Fibroblast of the aortic adventitia (primary cell): ENCODE results near the gene DEFB112. TPM values are rescaled to one million over a fixed set of nuclear protein-coding genes. Genes with fewer than 3 reads are reported as not detected.
A peak's percentile ranks its signal among the peaks of the same experiment; 100 is the strongest.

ENCODE experiments used
- DNase-seq: peaks from one replicate; pipeline ENCODE4 v3.0.0-alpha.2; 2010; ENCODE audit warnings: low read depth
- H3K4me3 ChIP-seq: 2 replicates; pipeline ENCODE4 v1.5.1; 2011; ENCODE audit warnings: low read depth, mild to moderate bottlenecking, control low read depth, low read length, moderate library complexity
- total RNA-seq: library from RNA; depleted of rRNA; stranded (reverse); fragments of >200 nt; gene quantifications from 2 replicates; pipeline ENCODE4 v1.2.3, GENCODE V29; 2012; ENCODE audit warnings: low replicate concordance
- TF ChIP-seq, protein P1 (sequence below): IDR thresholded peaks from 2 replicates; pipeline ENCODE4 v1.5.1; 2011; ENCODE audit warnings: mild to moderate bottlenecking, low read length, control low read depth, inconsistent platforms; ENCODE audit not compliant: insufficient read depth

DEFB112 gene
- total RNA-seq, 1 donor, result not detected

DNA sequence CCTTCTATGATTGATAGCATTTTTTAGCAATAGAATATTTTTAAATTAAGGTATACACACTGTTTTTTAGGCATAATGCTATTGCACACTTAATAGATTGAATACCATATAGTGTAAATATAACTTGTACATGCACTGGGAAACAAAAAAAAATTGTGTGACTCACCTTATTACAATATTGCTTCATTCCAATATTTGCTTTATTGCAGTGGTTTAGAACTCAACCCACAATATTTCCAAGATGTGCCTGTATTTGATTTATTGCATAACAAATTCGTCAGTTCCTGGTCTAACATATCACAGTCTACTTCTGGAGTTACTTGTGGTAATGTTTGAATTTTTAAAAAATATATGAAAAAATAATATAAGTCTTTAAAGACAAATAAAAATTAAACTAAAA lies 41.9 kb upstream of the DEFB112 start:
- no peak for DNase-seq
- TF ChIP-seq, protein P1, sequence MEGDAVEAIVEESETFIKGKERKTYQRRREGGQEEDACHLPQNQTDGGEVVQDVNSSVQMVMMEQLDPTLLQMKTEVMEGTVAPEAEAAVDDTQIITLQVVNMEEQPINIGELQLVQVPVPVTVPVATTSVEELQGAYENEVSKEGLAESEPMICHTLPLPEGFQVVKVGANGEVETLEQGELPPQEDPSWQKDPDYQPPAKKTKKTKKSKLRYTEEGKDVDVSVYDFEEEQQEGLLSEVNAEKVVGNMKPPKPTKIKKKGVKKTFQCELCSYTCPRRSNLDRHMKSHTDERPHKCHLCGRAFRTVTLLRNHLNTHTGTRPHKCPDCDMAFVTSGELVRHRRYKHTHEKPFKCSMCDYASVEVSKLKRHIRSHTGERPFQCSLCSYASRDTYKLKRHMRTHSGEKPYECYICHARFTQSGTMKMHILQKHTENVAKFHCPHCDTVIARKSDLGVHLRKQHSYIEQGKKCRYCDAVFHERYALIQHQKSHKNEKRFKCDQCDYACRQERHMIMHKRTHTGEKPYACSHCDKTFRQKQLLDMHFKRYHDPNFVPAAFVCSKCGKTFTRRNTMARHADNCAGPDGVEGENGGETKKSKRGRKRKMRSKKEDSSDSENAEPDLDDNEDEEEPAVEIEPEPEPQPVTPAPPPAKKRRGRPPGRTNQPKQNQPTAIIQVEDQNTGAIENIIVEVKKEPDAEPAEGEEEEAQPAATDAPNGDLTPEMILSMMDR, result no peak
- no peak overlapping the region for H3K4me3 ChIP-seq

DNA sequence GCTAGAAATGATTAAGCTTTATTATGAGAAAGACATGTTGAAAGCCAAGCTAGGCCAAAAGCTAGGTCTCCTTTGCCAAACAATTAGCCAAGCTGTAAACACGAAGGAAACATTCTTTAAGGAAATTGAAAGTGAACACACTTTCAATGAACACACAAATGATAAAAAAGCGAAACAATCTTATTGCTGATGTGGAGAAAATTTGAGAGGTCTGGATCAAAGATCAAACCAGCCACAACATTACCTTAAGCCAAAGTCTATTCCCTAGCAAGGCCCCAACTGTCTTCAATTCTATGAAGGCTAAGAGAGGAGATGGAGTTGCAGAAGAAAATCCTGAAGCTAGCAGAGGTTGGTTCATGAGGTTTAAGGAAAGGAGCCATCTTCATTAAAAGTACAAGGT lies 40.2 kb upstream of the DEFB112 start:
- DNase-seq, result no peak
- no peak overlapping the region for H3K4me3 ChIP-seq
- TF ChIP-seq, protein P1, result no peak

DNA sequence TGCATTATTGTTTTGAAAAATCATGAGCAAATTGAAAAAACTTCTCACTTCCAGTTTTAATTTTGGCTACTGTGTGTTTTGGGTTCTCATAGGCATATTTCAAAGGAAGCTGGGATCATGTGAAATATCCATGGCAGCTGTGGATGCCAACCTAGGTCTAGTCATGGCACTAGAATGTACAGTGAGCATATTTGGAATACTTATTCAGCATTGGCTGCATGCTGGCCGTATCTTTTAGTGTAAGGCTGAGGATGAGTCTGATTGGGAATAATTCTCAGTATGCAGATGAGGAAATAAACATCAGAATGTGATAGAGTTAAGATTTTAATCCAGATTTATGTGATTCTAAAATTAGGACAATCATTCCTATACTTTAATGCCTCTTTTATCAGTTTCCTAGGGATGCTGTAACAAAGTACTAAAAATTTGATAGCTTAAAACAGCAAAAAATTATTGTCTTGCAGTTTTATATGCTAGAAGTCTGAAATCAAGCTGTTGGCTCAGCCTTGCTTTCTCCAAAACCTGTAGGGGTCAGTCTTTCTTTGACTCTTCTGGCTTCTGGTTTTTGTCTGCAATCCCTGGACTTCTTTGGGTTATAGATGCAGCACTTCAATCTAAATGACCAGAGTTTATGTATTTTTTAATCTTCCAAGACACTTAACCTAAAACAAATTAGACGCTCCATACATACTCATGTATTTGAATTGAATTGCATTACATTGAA lies 37.7 kb upstream of the DEFB112 start:
- TF ChIP-seq, protein P1, result no peak
- no peak overlapping the region for H3K4me3 ChIP-seq
- DNase-seq, result peak; percentile 8

DNA sequence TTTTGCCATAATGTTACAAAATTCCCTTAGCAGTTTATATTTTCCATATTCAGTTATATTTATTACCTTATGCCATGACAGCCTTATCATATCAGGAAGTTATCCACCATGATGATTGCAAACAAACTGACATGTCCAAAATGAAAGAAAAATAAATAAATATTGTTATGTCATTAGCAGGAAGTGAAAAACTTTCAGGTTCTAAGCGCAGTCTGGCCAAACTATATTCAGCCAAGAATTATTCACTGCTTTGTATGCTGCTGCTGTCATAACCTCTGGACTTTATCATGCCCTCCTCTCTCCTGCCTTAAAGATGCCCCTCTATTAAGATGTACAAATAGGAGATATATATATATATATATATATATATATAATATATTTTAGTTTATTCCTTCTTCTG lies 27.7 kb upstream of the DEFB112 start:
- no peak overlapping the region for H3K4me3 ChIP-seq
- TF ChIP-seq, protein P1, result no peak

DNA sequence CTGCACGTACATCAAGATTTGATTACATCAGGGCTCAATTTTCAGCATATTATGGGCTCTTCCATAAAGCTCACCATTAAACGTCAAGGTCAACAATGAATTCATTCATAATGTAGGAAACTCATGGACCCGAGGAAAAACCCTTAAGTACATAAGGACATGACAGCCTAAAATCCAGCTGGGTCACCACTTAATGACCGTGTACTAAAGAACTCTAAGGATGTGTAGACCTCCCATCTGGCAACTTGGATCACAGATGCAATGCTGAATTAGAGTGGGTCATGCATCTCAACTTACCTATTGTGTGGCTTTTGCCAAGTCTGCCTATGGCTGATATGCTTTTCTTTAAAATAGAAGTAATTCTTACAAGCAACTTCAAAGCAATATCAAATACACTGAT lies 26.7 kb upstream of the DEFB112 start:
- H3K4me3 ChIP-seq, result no peak overlapping the region
- DNase-seq, result no peak
- TF ChIP-seq, protein P1, result no peak

More for the DNA sequence above, 27.7 kb upstream of the DEFB112 start:
- DNase-seq, result no peak

DNA sequence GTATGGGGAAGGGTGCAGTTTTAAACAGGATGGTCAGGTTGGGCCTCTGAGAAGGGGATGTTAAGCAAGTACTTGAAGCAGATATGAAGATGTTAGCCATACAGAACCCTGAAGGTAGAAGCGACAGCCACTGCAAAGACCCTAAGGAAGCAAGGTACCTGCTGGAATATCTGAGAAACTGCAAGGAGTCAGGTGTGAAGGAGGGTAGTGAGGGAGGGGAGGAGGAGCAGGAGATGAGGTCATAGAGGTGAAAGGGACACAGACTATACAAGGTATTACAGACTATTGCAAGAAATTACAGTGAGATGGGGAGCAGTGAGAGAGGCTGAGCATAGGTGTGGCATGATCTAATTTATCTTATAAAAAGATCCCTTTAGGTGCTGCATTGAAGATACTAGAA lies 22.2 kb upstream of the DEFB112 start:
- no peak overlapping the region for H3K4me3 ChIP-seq
- no peak for DNase-seq
- TF ChIP-seq, protein P1, result no peak

DNA sequence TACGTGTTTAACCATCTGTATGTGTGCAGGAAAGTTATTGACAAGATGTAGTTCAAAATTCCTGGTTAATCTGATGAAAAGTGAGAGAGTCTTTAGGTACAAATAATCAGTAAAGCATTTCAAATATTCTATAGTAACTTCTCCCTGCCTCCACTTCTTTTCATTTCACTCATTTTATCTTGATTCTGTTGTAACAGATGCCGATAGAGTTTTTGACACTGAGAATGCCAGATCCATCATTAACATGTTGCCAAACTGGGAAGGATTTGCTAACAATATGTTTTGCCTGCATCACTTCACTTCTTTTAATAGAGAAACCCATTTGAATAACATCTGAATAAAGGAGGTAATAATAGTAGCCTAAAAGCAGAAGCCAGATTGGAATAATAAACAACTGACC lies 20.4 kb upstream of the DEFB112 start:
- no peak overlapping the region for H3K4me3 ChIP-seq
- TF ChIP-seq, protein P1, result no peak
- DNase-seq, result no peak
